GM23338 (cell line): Measurements from ENCODE around the gene NUMBL.

Experiments used
- ZNF114 ChIP-seq: fragments of 250-450 bp; sonication (Bioruptor Pico); IDR thresholded peaks from 2 replicates; pipeline ENCODE4 v1.5.0; 2020; ENCODE audit warnings: mild to moderate bottlenecking, moderate library complexity
- TF ChIP-seq, protein P1 (sequence below), 2 experiments: fragments of 200-600 bp in 1 of 2; sonication (generic) in 1 of 2; conservative IDR thresholded peaks; 2 replicates each; pipeline versions ENCODE4 v1.5.1 to v1.6.1; 2016 to 2017; ENCODE audit warnings: antibody characterized with exemption in 2 of 2, low read depth in 2 of 2, mild to moderate bottlenecking in 2 of 2, moderate library complexity in 1 of 2

DNA sequence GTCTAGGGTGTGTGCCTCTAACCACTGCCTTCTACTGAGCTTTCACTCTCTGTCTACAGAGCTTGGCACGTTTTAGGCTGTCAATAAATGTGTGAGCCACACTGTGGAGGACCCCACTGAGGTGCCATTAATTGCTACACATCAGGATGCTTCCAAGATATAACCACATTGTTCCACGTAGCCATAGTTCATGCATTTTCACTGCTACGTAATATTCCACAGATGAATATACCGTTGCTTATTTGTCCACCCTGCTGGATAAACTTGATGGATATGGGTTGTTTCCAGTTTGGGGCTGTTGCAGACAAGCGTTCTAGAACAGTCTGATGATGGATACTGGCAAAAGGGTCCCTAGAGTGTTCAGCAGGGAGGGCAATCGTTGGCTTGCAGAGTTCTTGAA lies 11.3 kb upstream of the NUMBL start:
- TF ChIP-seq, protein P1, sequence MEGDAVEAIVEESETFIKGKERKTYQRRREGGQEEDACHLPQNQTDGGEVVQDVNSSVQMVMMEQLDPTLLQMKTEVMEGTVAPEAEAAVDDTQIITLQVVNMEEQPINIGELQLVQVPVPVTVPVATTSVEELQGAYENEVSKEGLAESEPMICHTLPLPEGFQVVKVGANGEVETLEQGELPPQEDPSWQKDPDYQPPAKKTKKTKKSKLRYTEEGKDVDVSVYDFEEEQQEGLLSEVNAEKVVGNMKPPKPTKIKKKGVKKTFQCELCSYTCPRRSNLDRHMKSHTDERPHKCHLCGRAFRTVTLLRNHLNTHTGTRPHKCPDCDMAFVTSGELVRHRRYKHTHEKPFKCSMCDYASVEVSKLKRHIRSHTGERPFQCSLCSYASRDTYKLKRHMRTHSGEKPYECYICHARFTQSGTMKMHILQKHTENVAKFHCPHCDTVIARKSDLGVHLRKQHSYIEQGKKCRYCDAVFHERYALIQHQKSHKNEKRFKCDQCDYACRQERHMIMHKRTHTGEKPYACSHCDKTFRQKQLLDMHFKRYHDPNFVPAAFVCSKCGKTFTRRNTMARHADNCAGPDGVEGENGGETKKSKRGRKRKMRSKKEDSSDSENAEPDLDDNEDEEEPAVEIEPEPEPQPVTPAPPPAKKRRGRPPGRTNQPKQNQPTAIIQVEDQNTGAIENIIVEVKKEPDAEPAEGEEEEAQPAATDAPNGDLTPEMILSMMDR (conservative IDR thresholded peaks at IDR 0.05; ENCODE audit: low read depth in 2 of 2) = no peak
- TF ChIP-seq ZNF114 (CRISPR knock-in tag) = no peak
